H1 (cell line): Measurements from ENCODE around the gene SIGLEC11. TPM values are rescaled to one million over a fixed set of nuclear protein-coding genes. Genes with fewer than 3 reads are reported as not detected.

Experiments
- CTCF ChIA-PET: fragments of 300-600 bp; sonication (Branson Sonifier 250); formaldehyde crosslinking; loops from one replicate; lab custom pipeline; 2021; ENCODE audit not compliant: partially characterized antibody; lab: Charles Lee
- POLR2A ChIA-PET: fragments of 300-600 bp; sonication (Branson Sonifier 250); formaldehyde crosslinking; loops from one replicate; lab custom pipeline; 2021; ENCODE audit warnings: inconsistent platforms; ENCODE audit not compliant: partially characterized antibody; lab: Charles Lee
- DNase-seq, 2 experiments: peaks; one replicate each; pipeline versions ENCODE4 v3.0.0 to v3.0.0-alpha.2; 2010 to 2022; ENCODE audit warnings: low spot score in 2 of 2, low read depth in 1 of 2, mixed read lengths in 1 of 2
- FAIRE-seq: peaks from 2 replicates; lab custom pipeline; 2011; peaks lifted over from hg19 to GRCh38; lab: Jason Lieb, UNC
- H2AFZ ChIP-seq: 2 replicates; pipeline ENCODE4 v1.8.1; 2012; ENCODE audit warnings: low read length, inconsistent platforms
- H2AK5ac ChIP-seq: 2 replicates; pipeline ENCODE4 v1.6.1; 2013; ENCODE audit warnings: low read depth, low read length
- H2BK120ac ChIP-seq: replicated peaks from 2 replicates; pipeline ENCODE3; 2013; ENCODE audit warnings: low read depth, low read length, inconsistent platforms
- H2BK12ac ChIP-seq: 2 replicates; pipeline ENCODE4 v1.6.1; 2013; ENCODE audit warnings: low read depth, low read length
- H2BK15ac ChIP-seq: 2 replicates; pipeline ENCODE4 v1.6.1; 2013; ENCODE audit warnings: low read length
- H2BK20ac ChIP-seq: 2 replicates; pipeline ENCODE4 v1.6.1; 2013; ENCODE audit warnings: low read length
- H2BK5ac ChIP-seq: 2 replicates; pipeline ENCODE4 v1.6.1; 2013; ENCODE audit warnings: low read depth, low read length
- H3K14ac ChIP-seq: 2 replicates; pipeline ENCODE4 v1.6.1; 2013; ENCODE audit warnings: inconsistent platforms; ENCODE audit not compliant: insufficient read length
- H3K18ac ChIP-seq: 2 replicates; pipeline ENCODE4 v1.6.1; 2013; ENCODE audit warnings: low read length; ENCODE audit errors: extremely low read depth
- H3K23ac ChIP-seq: 2 replicates; pipeline ENCODE4 v1.6.1; 2013; ENCODE audit warnings: inconsistent platforms; ENCODE audit not compliant: insufficient read length
- H3K23me2 ChIP-seq: 2 replicates; pipeline ENCODE4 v1.6.1; 2013; ENCODE audit warnings: low read depth, low read length
- H3K27ac ChIP-seq: 2 replicates; pipeline ENCODE4 v1.6.1; 2011; ENCODE audit warnings: low read depth, low read length, inconsistent platforms
- H3K27me3 ChIP-seq, 4 experiments: replicated peaks in 1 of 4; 1 replicate in 1 of 4; 2 replicates in 3 of 4; pipeline versions ENCODE4 v1.6.1 to v1.8.1; 2011 to 2013; ENCODE audit warnings: low read length in 3 of 4, mild to moderate bottlenecking in 3 of 4, inconsistent platforms in 2 of 4, mixed read lengths in 2 of 4, moderate library complexity in 1 of 4; ENCODE audit not compliant: control insufficient read depth in 3 of 4, insufficient read depth in 3 of 4; ENCODE audit errors: extremely low read depth in 1 of 4
- H3K36me3 ChIP-seq, 4 experiments: 2 replicates each; pipeline versions ENCODE4 v1.6.1 to v1.8.1; 2011 to 2013; ENCODE audit warnings: mild to moderate bottlenecking in 4 of 4, low read length in 3 of 4, moderate library complexity in 2 of 4, control low read depth in 1 of 4, inconsistent platforms in 1 of 4; ENCODE audit not compliant: insufficient read depth in 4 of 4, control insufficient read depth in 2 of 4
- H3K4ac ChIP-seq: replicated peaks from 2 replicates; pipeline ENCODE3; 2013; ENCODE audit warnings: low read length, low read depth, mixed read lengths, inconsistent platforms; ENCODE audit not compliant: insufficient read length
- H3K4me1 ChIP-seq, 4 experiments: replicated peaks in 1 of 4; 1 replicate in 1 of 4; 2 replicates in 3 of 4; pipeline versions ENCODE4 v1.6.1 to v1.8.1; 2011 to 2013; ENCODE audit warnings: low read length in 3 of 4, inconsistent platforms in 2 of 4, mixed read lengths in 1 of 4; ENCODE audit not compliant: insufficient read depth in 4 of 4, control insufficient read depth in 3 of 4
- H3K4me2 ChIP-seq, 2 experiments: 2 replicates each; pipeline versions ENCODE4 v1.6.1 to v1.8.1; 2011 to 2013; ENCODE audit warnings: low read depth in 2 of 2, low read length in 2 of 2, control low read depth in 1 of 2, inconsistent platforms in 1 of 2, mild to moderate bottlenecking in 1 of 2; ENCODE audit not compliant: insufficient read depth in 1 of 2
- H3K4me3 ChIP-seq, 4 experiments: fragments of 200-600, 300-600 bp in 1 of 4; sonication (generic), shearing (Covaris generic), sonication (Bioruptor Twin) in 1 of 4; 2 replicates each; pipeline versions ENCODE4 v1.5.1 to v1.8.1; 2011 to 2016; ENCODE audit warnings: low read length in 4 of 4, low read depth in 3 of 4, control low read depth in 2 of 4, inconsistent platforms in 2 of 4, mild to moderate bottlenecking in 2 of 4, mixed read lengths in 1 of 4, moderate library complexity in 1 of 4; ENCODE audit not compliant: insufficient read depth in 2 of 4; ENCODE audit errors: extremely low read depth in 1 of 4
- H3K56ac ChIP-seq: replicated peaks from 2 replicates; pipeline ENCODE3; 2013; ENCODE audit warnings: low read depth, mild to moderate bottlenecking, mixed read lengths, low read length, inconsistent platforms; ENCODE audit not compliant: insufficient read length
- H3K79me1 ChIP-seq: 2 replicates; pipeline ENCODE4 v1.6.1; 2013; ENCODE audit warnings: low read depth, low read length, control low read depth
- H3K79me2 ChIP-seq, 2 experiments: 2 replicates each; pipeline versions ENCODE4 v1.6.1 to v1.8.1; 2012 to 2013; ENCODE audit warnings: low read length in 2 of 2, mild to moderate bottlenecking in 2 of 2, inconsistent platforms in 1 of 2; ENCODE audit not compliant: insufficient read depth in 2 of 2, control insufficient read depth in 1 of 2
- H3K9ac ChIP-seq, 4 experiments: replicated peaks in 1 of 4; 1 replicate in 1 of 4; 2 replicates in 3 of 4; pipeline versions ENCODE4 v1.6.1 to v1.8.1; 2011 to 2013; ENCODE audit warnings: low read depth in 3 of 4, low read length in 3 of 4, control low read depth in 2 of 4, mild to moderate bottlenecking in 2 of 4, moderate library complexity in 2 of 4, inconsistent platforms in 1 of 4; ENCODE audit errors: extremely low read depth in 1 of 4
- H3K9me3 ChIP-seq, 2 experiments: 2 replicates each; pipeline versions ENCODE4 v1.6.1 to v1.8.1; 2012 to 2013; ENCODE audit warnings: mild to moderate bottlenecking in 2 of 2, moderate library complexity in 2 of 2, control low read depth in 1 of 2, inconsistent platforms in 1 of 2, low read depth in 1 of 2, low read length in 1 of 2, mixed read lengths in 1 of 2; ENCODE audit not compliant: insufficient read depth in 2 of 2
- H4K20me1 ChIP-seq, 2 experiments: replicated peaks in 1 of 2; 2 replicates each; pipeline versions ENCODE3 to v1.8.1; 2011 to 2013; ENCODE audit warnings: inconsistent platforms in 2 of 2, low read length in 2 of 2, mild to moderate bottlenecking in 1 of 2; ENCODE audit not compliant: insufficient read depth in 2 of 2, control insufficient read depth in 1 of 2
- H4K5ac ChIP-seq: 2 replicates; pipeline ENCODE4 v1.6.1; 2013; ENCODE audit warnings: low read length, low read depth, mixed read lengths, inconsistent platforms; ENCODE audit not compliant: insufficient read length
- H4K8ac ChIP-seq: 2 replicates; pipeline ENCODE4 v1.8.0; 2013; ENCODE audit warnings: mild to moderate bottlenecking, moderate library complexity, low read length, inconsistent platforms; ENCODE audit not compliant: insufficient read depth; ENCODE audit errors: extremely low read depth
- H4K91ac ChIP-seq: replicated peaks from 2 replicates; pipeline ENCODE3; 2013; ENCODE audit warnings: low read length, mixed read lengths, inconsistent platforms; ENCODE audit not compliant: insufficient read length
- CBX5 ChIP-seq: fragments of 300-800, 300-1000 bp; sonication (generic); IDR thresholded peaks from 2 replicates; pipeline ENCODE4 v1.7.1; 2016; ENCODE audit warnings: antibody characterized with exemption, low read length, low read depth
- CHD1 ChIP-seq: IDR thresholded peaks from 2 replicates; pipeline ENCODE4 v1.6.1; 2012; ENCODE audit warnings: low read depth, low read length, improper control_type of control experiment
- EP300 ChIP-seq, 2 experiments: IDR thresholded peaks; 1 replicate in 1 of 2; 2 replicates in 1 of 2; pipeline ENCODE4 v1.6.1; 2011 to 2012; ENCODE audit warnings: low read depth in 2 of 2, low read length in 2 of 2, mild to moderate bottlenecking in 2 of 2, borderline replicate concordance in 1 of 2, inconsistent platforms in 1 of 2, moderate library complexity in 1 of 2
- EZH2 ChIP-seq: fragments of 200-600 bp; sonication (generic); IDR thresholded peaks from 2 replicates; pipeline ENCODE4 v1.7.1; 2012; ENCODE audit warnings: low read depth, mild to moderate bottlenecking, moderate library complexity, low read length, inconsistent platforms; ENCODE audit not compliant: severe bottlenecking
- YY1 ChIP-seq: IDR thresholded peaks from 2 replicates; pipeline ENCODE4 v1.6.1; 2011; ENCODE audit warnings: low read depth, mild to moderate bottlenecking, low read length
- ZNF274 ChIP-seq: IDR thresholded peaks from 2 replicates; pipeline ENCODE4 v1.7.0; 2012; ENCODE audit warnings: low read length, borderline replicate concordance; ENCODE audit errors: extremely low read depth
- WGBS, 2 experiments: shearing (Covaris generic) in 1 of 2; methylation state at CpG; one replicate each; pipeline versions ENCODE4 v1.1.6 to v1.1.7; 2013 to 2015; ENCODE audit warnings: low lambda C conversion rate in 2 of 2, mixed read lengths in 2 of 2, inconsistent platforms in 1 of 2, low coverage in 1 of 2, missing lambda C conversion rate in 1 of 2; ENCODE audit not compliant: insufficient replicate concordance in 2 of 2, insufficient coverage in 1 of 2, insufficient read length in 1 of 2; ENCODE audit errors: extremely low coverage in 1 of 2, missing lambda C conversion rate in 1 of 2; 5-methylcytosine and 5-hydroxymethylcytosine counted together
- polyA plus RNA-seq, 7 experiments: library from polyadenylated mRNA; depleted of rRNA in 3 of 7; stranded (reverse) in 5 of 7; unstranded in 2 of 7; fragments of >200 nt in 5 of 7; fragments of 200-250 nt in 2 of 7; gene quantifications; 1 replicate in 5 of 7; 2 replicates in 1 of 7; 4 replicates in 1 of 7; pipeline versions ENCODE4 v1.2.1 to v1.2.3, GENCODE V29; 2011 to 2013; ENCODE audit warnings: missing spikeins in 2 of 7, mixed read lengths in 2 of 7
- total RNA-seq: library from RNA; stranded (reverse); fragmentation: NEBNext Ultra II Directional; extraction: Animal tissue kit (Norgen Biotek cat#: 25700); gene quantifications from 2 replicates; pipeline ENCODE4 v1.2.1, GENCODE V29; 2021

The SIGLEC11 gene
- total and polyA plus RNA-seq, 2 of the 8 experiments (the other 6 are each of a cell fraction or from before 2014, with no cell fraction given), result 0.18 TPM; not detected in 1

- no peak overlapping the region for H2AFZ ChIP-seq
- CTCF ChIA-PET, result interaction anchor here (1.0 to 16.2 kb wide), 9 partner anchors 12 to 73 kb away, joined by 3 to 231 read pairs (median 6); partner anchors contain the start of genes ATF5 and NUP62
Measured at GRCh38 chr19:49986354-49986753, 25.4 kb upstream of the SIGLEC11 start.

More at GRCh38 chr19:49986354-49986753, 25.4 kb upstream of the SIGLEC11 start:
- no peaks in the 10 kb centered on the region for H3K23me2 ChIP-seq
- no peaks in the 10 kb centered on the region for H3K79me2 ChIP-seq
- H3K4me2 ChIP-seq, result no peak overlapping the region
- H3K23ac ChIP-seq, result no peak overlapping the region
- H3K79me1 ChIP-seq, result no peaks in the 10 kb centered on the region
- no peak overlapping the region for H4K5ac ChIP-seq
- H3K36me3 ChIP-seq, result no peaks in the 10 kb centered on the region; a peak in 2 of 8 replicates
- H2BK5ac ChIP-seq, result no peak overlapping the region
- 88% methylated on average over 10 of the region's 10 CpGs; no CpG with 5 or more reads in 1 of the 2 experiments for WGBS, 2 experiments
- H3K9me3 ChIP-seq, result no peaks in the 10 kb centered on the region
- no peak overlapping the region for H3K27ac ChIP-seq
- FAIRE-seq (no peak), DNase-seq (no peak)
- H3K27me3 ChIP-seq, result no peaks in the 10 kb centered on the region
- H2BK15ac ChIP-seq, result no peak overlapping the region
- no peak overlapping the region for H3K4ac ChIP-seq
- no peak overlapping the region for H4K8ac ChIP-seq
- no peak overlapping the region for H2BK20ac ChIP-seq
- no peak overlapping the region for H2AK5ac ChIP-seq
- H3K4me3 ChIP-seq, result no peak overlapping the region
- H3K56ac ChIP-seq, result no peak overlapping the region
- H2BK12ac ChIP-seq, result no peak overlapping the region
- no peak overlapping the region for H3K18ac ChIP-seq
- H3K4me1 ChIP-seq, result no peaks in the 10 kb centered on the region
- H3K14ac ChIP-seq, result no peak overlapping the region
- no peak for TF ChIP-seq EP300 (IDR thresholded peaks at IDR 0.05; ENCODE audit: borderline replicate concordance in 1 of 2, low read depth in 2 of 2, low read length in 2 of 2)
- no peak for TF ChIP-seq CBX5
- no peak for TF ChIP-seq ZNF274
- no peak for TF ChIP-seq CHD1
- TF ChIP-seq EZH2, result no peak
- TF ChIP-seq YY1, result no peak
- no peak overlapping the region for H3K9ac ChIP-seq
- H4K91ac ChIP-seq, result no peak overlapping the region
- peaks cover 3 to 27% of the 10 kb centered on the region in 2 experiments for H4K20me1 ChIP-seq
- no peak overlapping the region for H2BK120ac ChIP-seq
- POLR2A ChIA-PET, result interaction anchor here (0.8 to 6.1 kb wide), 4 partner anchors 52 to 62 kb away, joined by 3 to 36 read pairs (median 11); partner anchors contain the start of genes ATF5 and NUP62
